Body of pancreas (tissue), 4 donors: ENCODE measurements around the gene MACF1. TPM values are rescaled to one million over a fixed set of nuclear protein-coding genes. Genes with fewer than 3 reads are reported as not detected.

ENCODE experiments used
- ATAC-seq: fragments of 150-250 bp; one replicate; pipeline ENCODE4 v1.9.1; 2016
- DNase-seq, 4 donors: peaks; one replicate each; pipeline ENCODE4 v3.0.0-alpha.2; 2019
- H3K27ac ChIP-seq, 4 donors: fragments of 200-600 bp; sonication (generic); 1 replicate in 3 of 4; 2 replicates in 1 of 4; pipeline versions ENCODE4 v1.5.1 to v1.6.1; 2016 to 2019; ENCODE audit warnings: mild to moderate bottlenecking in 1 of 4, mixed read lengths in 1 of 4, moderate library complexity in 1 of 4
- H3K27me3 ChIP-seq, 2 donors: fragments of 200-600 bp; sonication (generic); one replicate each; pipeline ENCODE4 v1.6.0; 2016; ENCODE audit warnings: mild to moderate bottlenecking in 1 of 2
- H3K36me3 ChIP-seq, 2 donors: fragments of 200-600 bp; sonication (generic); replicated peaks in 1 of 2; 2 replicates each; pipeline ENCODE4 v1.5.1; 2016; ENCODE audit warnings: low read depth in 2 of 2; ENCODE audit not compliant: insufficient read depth in 1 of 2
- H3K4me1 ChIP-seq: fragments of 200-600 bp; sonication (generic); one replicate; pipeline ENCODE4 v1.6.0; 2016
- H3K4me3 ChIP-seq, 2 donors: fragments of 200-600 bp; sonication (generic); 1 replicate in 1 of 2; 2 replicates in 1 of 2; pipeline ENCODE4 v1.5.1; 2016 to 2019
- H3K9me3 ChIP-seq, 3 donors: fragments of 200-600 bp; sonication (generic); 1 replicate in 2 of 3; 2 replicates in 1 of 3; pipeline ENCODE4 v1.5.1; 2016
- POLR2A ChIP-seq, 3 donors: fragments of 450-650 bp; IDR thresholded peaks; one replicate each; pipeline ENCODE4 v1.6.1; 2016; ENCODE audit warnings: antibody characterized with exemption in 3 of 3, mild to moderate bottlenecking in 2 of 3
- WGBS, 2 donors: methylation state at CpG; one replicate each; pipeline ENCODE4 v1.1.5; 2017; 5-methylcytosine and 5-hydroxymethylcytosine counted together
- intact Hi-C: fragments of 100-400 bp; cut with DNase I; formaldehyde crosslinking; loops from one replicate; pipeline ENCODE4 v1.15.1; 2023
- total RNA-seq, 2 donors: library from RNA; depleted of rRNA; stranded (reverse); fragments of >200 nt; gene quantifications; one replicate each; pipeline ENCODE4 v1.1.0, GENCODE V29; 2016
- TF ChIP-seq, protein P1 (sequence below), 7 experiments: fragments of 450-650 bp in 4 of 7; fragments of 200-600 bp in 3 of 7; sonication (generic) in 3 of 7; IDR thresholded peaks; one replicate each; pipeline ENCODE4 v1.5.1; 2016 to 2019; ENCODE audit warnings: antibody characterized with exemption in 7 of 7

The MACF1 gene
- total RNA-seq, 2 donors from 2014 or later = 144 to 190 TPM

DNA sequence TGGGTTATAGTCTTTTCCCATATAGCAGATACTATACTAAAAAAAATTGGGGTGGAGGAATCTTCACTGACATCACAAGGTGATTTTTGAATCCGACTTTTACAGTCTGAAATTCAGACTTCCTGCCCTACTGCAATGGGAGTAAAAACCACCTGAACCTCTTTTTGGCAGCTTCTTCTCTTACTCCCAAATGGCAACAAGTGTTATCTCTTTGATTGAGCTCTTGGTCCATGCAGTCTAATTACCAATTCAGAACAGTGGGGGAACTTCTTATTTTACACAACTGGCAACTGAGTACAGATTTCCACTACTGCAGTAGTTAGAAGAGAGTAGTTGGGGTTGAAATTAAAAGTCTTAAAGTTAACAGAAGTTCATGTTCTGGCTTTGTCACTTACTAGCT lies 62.3 kb downstream of the MACF1 start:
- ATAC-seq = no peak

GRCh38 chr1:39268112-39268581 lies 63.7 kb downstream of the MACF1 start:
- Histone ChIP-seq H3K9me3 (no peaks in the 10 kb centered on the region), H3K27me3 (no peaks in the 10 kb centered on the region), H3K4me3 (no peak overlapping the region), H3K36me3 (no peaks in the 10 kb centered on the region), H3K4me1 (peaks cover 53% of the 10 kb centered on the region), H3K27ac (peak overlapping the region; percentile 25 to 61 (median 37))
- TF ChIP-seq, protein P1, sequence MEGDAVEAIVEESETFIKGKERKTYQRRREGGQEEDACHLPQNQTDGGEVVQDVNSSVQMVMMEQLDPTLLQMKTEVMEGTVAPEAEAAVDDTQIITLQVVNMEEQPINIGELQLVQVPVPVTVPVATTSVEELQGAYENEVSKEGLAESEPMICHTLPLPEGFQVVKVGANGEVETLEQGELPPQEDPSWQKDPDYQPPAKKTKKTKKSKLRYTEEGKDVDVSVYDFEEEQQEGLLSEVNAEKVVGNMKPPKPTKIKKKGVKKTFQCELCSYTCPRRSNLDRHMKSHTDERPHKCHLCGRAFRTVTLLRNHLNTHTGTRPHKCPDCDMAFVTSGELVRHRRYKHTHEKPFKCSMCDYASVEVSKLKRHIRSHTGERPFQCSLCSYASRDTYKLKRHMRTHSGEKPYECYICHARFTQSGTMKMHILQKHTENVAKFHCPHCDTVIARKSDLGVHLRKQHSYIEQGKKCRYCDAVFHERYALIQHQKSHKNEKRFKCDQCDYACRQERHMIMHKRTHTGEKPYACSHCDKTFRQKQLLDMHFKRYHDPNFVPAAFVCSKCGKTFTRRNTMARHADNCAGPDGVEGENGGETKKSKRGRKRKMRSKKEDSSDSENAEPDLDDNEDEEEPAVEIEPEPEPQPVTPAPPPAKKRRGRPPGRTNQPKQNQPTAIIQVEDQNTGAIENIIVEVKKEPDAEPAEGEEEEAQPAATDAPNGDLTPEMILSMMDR (IDR thresholded peaks at IDR 0.05) = no peak
- no peak for TF ChIP-seq POLR2A (IDR thresholded peaks at IDR 0.05)
- DNase-seq = peak in 3 of 4 donors; percentile 41 to 55 (median 46)
- 27 to 55% methylated on average over 8 of the region's 8 CpGs for WGBS, 2 donors
- intact Hi-C loops = no loop called here
- peak; percentile 62 for ATAC-seq

More for the DNA sequence above, 62.3 kb downstream of the MACF1 start:
- H3K4me1 ChIP-seq = peaks cover 40% of the 10 kb centered on the region
- no peak overlapping the region for H3K27ac ChIP-seq
- H3K27me3 ChIP-seq = no peaks in the 10 kb centered on the region
- no peaks in the 10 kb centered on the region for H3K9me3 ChIP-seq
- no peak for DNase-seq
- 71 to 76% methylated on average over 1 of the region's 1 CpG for WGBS, 2 donors
- no peak for TF ChIP-seq POLR2A (IDR thresholded peaks at IDR 0.05)
- TF ChIP-seq, protein P1 (IDR thresholded peaks at IDR 0.05) = no peak
- H3K4me3 ChIP-seq = no peak overlapping the region
- H3K36me3 ChIP-seq = no peaks in the 10 kb centered on the region
- intact Hi-C loops = no loop called here

- Histone ChIP-seq H3K4me3 (no peak overlapping the region), H3K36me3 (no peaks in the 10 kb centered on the region), H3K9me3 (no peaks in the 10 kb centered on the region), H3K27ac (peak overlapping the region in 3 of 4 donors; percentile 25 to 61 (median 46)), H3K4me1 (peaks cover 58% of the 10 kb centered on the region), H3K27me3 (no peaks in the 10 kb centered on the region)
- TF ChIP-seq, protein P1 (IDR thresholded peaks at IDR 0.05) = no peak
- no peak for TF ChIP-seq POLR2A (IDR thresholded peaks at IDR 0.05)
- WGBS, 2 donors = 75 to 90% methylated on average over 7 to 8 of the region's 8 CpGs
- ATAC-seq (no peak), DNase-seq (no peak)
- intact Hi-C loops = no loop called here
Observed at GRCh38 chr1:39268906-39269305, 64.4 kb downstream of the MACF1 start.

GRCh38 chr1:39269349-39269748 lies 64.9 kb downstream of the MACF1 start:
- Histone ChIP-seq H3K4me3 (no peak overlapping the region), H3K36me3 (no peaks in the 10 kb centered on the region)

DNA sequence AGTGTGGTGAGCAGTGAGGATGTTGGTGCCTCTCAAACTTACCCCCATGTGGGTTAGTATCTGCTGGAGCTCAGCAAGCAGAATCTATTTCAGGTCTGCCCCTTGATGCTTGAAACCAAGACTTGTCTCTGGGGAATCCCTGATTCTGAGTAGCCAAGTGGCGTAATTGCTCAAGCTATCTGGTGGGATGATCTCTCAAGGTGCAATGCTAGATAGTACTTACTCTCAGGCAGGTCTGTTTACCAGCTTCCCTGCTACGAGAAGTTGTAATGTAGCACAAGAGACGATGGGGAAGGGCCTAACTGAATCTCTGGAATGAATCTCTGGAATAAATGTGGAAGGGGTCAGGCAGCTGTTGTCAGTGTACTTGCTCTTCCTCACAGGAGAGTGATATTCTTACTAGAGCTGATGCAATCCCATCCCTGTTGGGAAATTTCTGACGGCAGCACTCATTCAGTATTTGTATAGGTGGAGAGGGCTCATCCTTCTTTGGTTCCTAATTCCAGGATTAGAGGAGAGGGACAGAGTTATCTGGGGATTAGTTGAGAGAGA lies 65.4 kb downstream of the MACF1 start:
- H3K4me3 ChIP-seq = no peak overlapping the region
- intact Hi-C loops = no loop called here
- H3K36me3 ChIP-seq = no peaks in the 10 kb centered on the region
- peak overlapping the region; percentile 0 to 20 (median 10) for H3K27ac ChIP-seq
- TF ChIP-seq POLR2A (IDR thresholded peaks at IDR 0.05) = no peak
- TF ChIP-seq, protein P1 (IDR thresholded peaks at IDR 0.05) = no peak
- WGBS, 2 donors = 48 to 49% methylated on average over 4 of the region's 4 CpGs
- peaks cover 58% of the 10 kb centered on the region for H3K4me1 ChIP-seq
- H3K9me3 ChIP-seq = no peaks in the 10 kb centered on the region
- no peak for ATAC-seq
- no peaks in the 10 kb centered on the region for H3K27me3 ChIP-seq
- DNase-seq = no peak

More at GRCh38 chr1:39269349-39269748, 64.9 kb downstream of the MACF1 start:
- 87 to 92% methylated on average over 2 of the region's 2 CpGs for WGBS, 2 donors
- intact Hi-C loops = no loop called here
- no peaks in the 10 kb centered on the region for H3K27me3 ChIP-seq
- ATAC-seq = no peak
- no peak for DNase-seq
- peaks cover 58% of the 10 kb centered on the region for H3K4me1 ChIP-seq
- TF ChIP-seq POLR2A (IDR thresholded peaks at IDR 0.05) = no peak
- H3K27ac ChIP-seq = peak overlapping the region in 2 of 4 donors; percentile 20 to 61
- H3K9me3 ChIP-seq = no peaks in the 10 kb centered on the region
